GM13977 (cell line): ENCODE data around the gene SNX24.
"Not testable (repeated sequence)": the region's sequence is repeated elsewhere in the genome, so short reads cannot be mapped to it uniquely, and the experiment has no call there.

Experiments
- DNase-seq: peaks from one replicate; pipeline ENCODE4 v3.0.0; 2012; ENCODE audit warnings: low spot score
- CTCF ChIP-seq: IDR thresholded peaks from 2 replicates; pipeline ENCODE4 v1.5.1; 2012; ENCODE audit warnings: mild to moderate bottlenecking, control low read depth; ENCODE audit not compliant: insufficient read depth; ENCODE audit errors: extremely low read depth, missing control alignments
- in situ Hi-C: fragments of 300-500 bp; cut with MboI; formaldehyde crosslinking; loops from one replicate; pipeline ENCODE4 v1.12.0; 2022; ENCODE audit warnings: low sequenced_read_pairs, low pct_unique_long_range_greater_than_20kb, mixed read lengths, inconsistent platforms; ENCODE audit not compliant: unreplicated experiment

Gene SNX24

GRCh38 chr5:122908662-122909061 lies 63.2 kb downstream of the SNX24 start:
- in situ Hi-C loops: no loop called here
- DNase-seq: no peak
- TF ChIP-seq CTCF: no peak

DNA sequence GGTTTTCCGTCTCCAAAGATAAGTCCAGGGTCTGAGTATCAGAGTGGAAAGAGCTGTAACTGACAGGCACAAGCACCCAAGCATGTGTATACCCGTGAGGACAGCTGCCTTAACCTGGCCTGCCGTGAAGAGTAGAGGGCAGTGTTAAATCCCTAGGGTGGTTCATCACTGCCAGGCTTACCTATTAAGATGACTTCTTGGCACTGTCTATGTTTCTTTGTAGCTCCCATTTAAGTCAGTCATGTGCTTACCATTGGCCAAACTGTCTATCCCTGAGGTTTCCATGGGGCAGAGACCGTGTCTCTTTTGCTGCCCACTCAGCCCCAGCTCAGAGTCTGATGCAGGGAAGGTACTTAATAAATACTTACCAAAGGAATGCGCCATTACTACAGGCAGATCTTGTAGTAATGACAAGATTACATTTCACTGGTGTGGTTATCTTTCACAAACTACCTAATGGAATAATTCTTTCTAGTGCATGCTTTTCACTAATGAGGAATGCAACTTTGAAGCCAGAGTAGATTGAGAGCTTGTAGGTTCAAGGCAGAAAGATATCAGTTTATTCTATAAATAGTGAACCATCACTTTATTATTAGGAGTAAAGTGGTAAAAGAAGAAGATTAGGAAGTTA lies 64.2 kb downstream of the SNX24 start:
- no peak for TF ChIP-seq CTCF
- no peak for DNase-seq
- in situ Hi-C loops: no loop called here

GRCh38 chr5:122913436-122913835 lies 68.0 kb downstream of the SNX24 start:
- in situ Hi-C loops, DNase-seq: not testable (repeated sequence)

- TF ChIP-seq CTCF: no peak
- DNase-seq: peak; percentile 76
- in situ Hi-C loops: no loop called here
Observed at GRCh38 chr5:122915717-122916461, 70.5 kb downstream of the SNX24 start.

- DNase-seq: no peak
- in situ Hi-C loops: no loop called here
- TF ChIP-seq CTCF: no peak
Observed at GRCh38 chr5:122916490-122916889, 71.1 kb downstream of the SNX24 start.

GRCh38 chr5:122919969-122920368 lies 74.6 kb downstream of the SNX24 start:
- no peak for DNase-seq
- no peak for TF ChIP-seq CTCF
- in situ Hi-C loops: no loop called here

- no peak for TF ChIP-seq CTCF
- in situ Hi-C loops: no loop called here
Observed at GRCh38 chr5:122921826-122922225, 76.4 kb downstream of the SNX24 start.

More at GRCh38 chr5:122921826-122922225, 76.4 kb downstream of the SNX24 start:
- no peak for DNase-seq
